HepG2 (cell line): ENCODE data around the gene C11orf86. TPM values are rescaled to one million over a fixed set of nuclear protein-coding genes. Genes with fewer than 3 reads are reported as not detected.
A peak's percentile ranks its signal among the peaks of the same experiment; 100 is the strongest.

Experiments
- ATAC-seq: fragments of 200-7000 bp; cut with Tn5 transposase; 3 replicates; pipeline ENCODE4 v1.9.1; 2020; ENCODE audit warnings: mild to moderate bottlenecking, moderate library complexity
- BruUV-seq: library from RNA; stranded (reverse); fragments of 400-500 nt; replicated peaks from 2 replicates; lab custom pipeline; 2021; lab: Mats Ljungman, UMichigan
- CTCF ChIA-PET: fragments of 300-600 bp; formaldehyde crosslinking; extraction: SDS; loops from one replicate; lab custom pipeline; 2021; ENCODE audit warnings: low total read pairs, inconsistent platforms, low intra/inter-chr PET ratio; lab: Yijun Ruan, JAX
- POLR2A ChIA-PET: fragments of 350-600 bp; sonication (Branson Sonifier 250); formaldehyde crosslinking; loops from one replicate; lab custom pipeline; 2020; ENCODE audit warnings: antibody characterized with exemption, inconsistent platforms; lab: Yijun Ruan, JAX
- DNase-seq: peaks from one replicate; pipeline ENCODE4 v3.0.0-alpha.2; 2015; ENCODE audit warnings: low spot score
- FAIRE-seq: peaks from 3 replicates; lab custom pipeline; 2011; peaks lifted over from hg19 to GRCh38; lab: Jason Lieb, UNC
- H2AFZ ChIP-seq: one replicate; pipeline ENCODE4 v1.6.1; 2011; ENCODE audit warnings: low read length, inconsistent platforms
- H3K27ac ChIP-seq: fragments of 300-600 bp; 3 replicates; pipeline ENCODE4 v1.8.0; 2011; ENCODE audit warnings: mixed run types, mild to moderate bottlenecking, mixed read lengths, low read length, inconsistent platforms; ENCODE audit not compliant: insufficient read depth; ENCODE audit errors: extremely low read length
- H3K27me3 ChIP-seq, 2 experiments: fragments of 200-600 bp in 1 of 2; 2 replicates in 1 of 2; 3 replicates in 1 of 2; pipeline versions ENCODE4 v1.6.0 to v1.8.0; 2011; ENCODE audit warnings: low read length in 2 of 2, mild to moderate bottlenecking in 2 of 2, moderate library complexity in 2 of 2, inconsistent platforms in 1 of 2; ENCODE audit not compliant: insufficient read depth in 2 of 2, control insufficient read depth in 1 of 2
- H3K36me3 ChIP-seq, 2 experiments: fragments of 200-600 bp in 1 of 2; replicated peaks in 1 of 2; 2 replicates in 1 of 2; 3 replicates in 1 of 2; pipeline versions ENCODE4 v1.5.1 to v1.8.0; 2011; ENCODE audit warnings: low read length in 2 of 2, inconsistent platforms in 1 of 2; ENCODE audit not compliant: insufficient read depth in 2 of 2, control insufficient read depth in 1 of 2
- H3K4me1 ChIP-seq: 2 replicates; pipeline ENCODE4 v1.5.1; 2012; ENCODE audit warnings: low read length, inconsistent platforms; ENCODE audit not compliant: insufficient read depth
- H3K4me2 ChIP-seq: 2 replicates; pipeline ENCODE4 v1.6.0; 2011; ENCODE audit warnings: low read depth, low read length, inconsistent platforms
- H3K4me3 ChIP-seq, 3 experiments: fragments of 200-600 bp in 1 of 3; sonication (generic), shearing (Covaris generic) in 1 of 3; replicated peaks in 1 of 3; 2 replicates each; pipeline ENCODE4 v1.5.1; 2011 to 2016; ENCODE audit warnings: low read length in 3 of 3, inconsistent platforms in 2 of 3, low read depth in 2 of 3, mild to moderate bottlenecking in 2 of 3, control low read depth in 1 of 3, mixed read lengths in 1 of 3; ENCODE audit not compliant: insufficient read depth in 1 of 3
- H3K79me2 ChIP-seq: one replicate; pipeline ENCODE4 v1.6.1; 2011; ENCODE audit warnings: low read length, inconsistent platforms; ENCODE audit not compliant: insufficient read depth
- H3K9ac ChIP-seq: 2 replicates; pipeline ENCODE4 v1.6.0; 2011; ENCODE audit warnings: mild to moderate bottlenecking, low read depth, low read length, inconsistent platforms; ENCODE audit not compliant: insufficient read depth
- H3K9me3 ChIP-seq: 2 replicates; pipeline ENCODE4 v1.5.1; 2012; ENCODE audit warnings: mild to moderate bottlenecking, low read length
- H4K20me1 ChIP-seq: 2 replicates; pipeline ENCODE4 v1.6.0; 2011; ENCODE audit warnings: inconsistent platforms, mild to moderate bottlenecking, low read length, moderate library complexity; ENCODE audit not compliant: insufficient read depth
- ATF7 ChIP-seq, 2 experiments: fragments of 450-650 bp in 1 of 2; sonication (generic) in 1 of 2; formaldehyde crosslinking in 1 of 2; IDR thresholded peaks; 2 replicates each; pipeline versions ENCODE4 v1.4.0 to v1.6.1; 2016 to 2020; ENCODE audit warnings: antibody characterized with exemption in 1 of 2, mild to moderate bottlenecking in 1 of 2, missing genetic modification reagents in 1 of 2
- DMAP1 ChIP-seq: IDR thresholded peaks from 2 replicates; pipeline ENCODE4 v1.6.1; 2016
- ELF3 ChIP-seq: IDR thresholded peaks from 2 replicates; pipeline ENCODE4 v1.6.1; 2016; ENCODE audit warnings: missing genetic modification reagents, missing compliant biosample characterization
- ZNF12 ChIP-seq: sonication (generic); formaldehyde crosslinking; IDR thresholded peaks from 2 replicates; pipeline ENCODE4 v1.5.0; 2020; ENCODE audit warnings: missing genetic modification reagents
- ZNF564 ChIP-seq: sonication (generic); formaldehyde crosslinking; IDR thresholded peaks from 2 replicates; pipeline ENCODE4 v1.8.1; 2023; ENCODE audit warnings: mild to moderate bottlenecking, missing genetic modification reagents
- ZSCAN29 ChIP-seq: sonication (generic); formaldehyde crosslinking; conservative IDR thresholded peaks from 2 replicates; pipeline ENCODE4 v1.4.0; 2020; ENCODE audit warnings: mild to moderate bottlenecking, missing genetic modification reagents
- WGBS: methylation state at CpG from one replicate; pipeline ENCODE4 v1.1.6; 2017; ENCODE audit warnings: low lambda C conversion rate; 5-methylcytosine and 5-hydroxymethylcytosine counted together
- in situ Hi-C: cut with HindIII; loops from 2 replicates; pipeline ENCODE4 v1.10.0; 2017; ENCODE audit warnings: low pct_unique_long_range_greater_than_20kb; ENCODE audit not compliant: extremely low pct_ligation_motif_present
- intact Hi-C: fragments of 100-400 bp; cut with micrococcal nuclease; formaldehyde crosslinking; loops from one replicate; pipeline ENCODE4 v1.10.0; 2022; ENCODE audit not compliant: unreplicated experiment
- polyA plus RNA-seq, 8 experiments: library from polyadenylated mRNA; depleted of rRNA in 3 of 8; stranded (reverse) in 7 of 8; unstranded in 1 of 8; fragments of >200 nt; fragmentation: Illumina TruSeq in 4 of 8; extraction: Trizol in 4 of 8; gene quantifications; 2 replicates each; pipeline versions ENCODE4 v1.2.1 to v1.2.3, GENCODE V29; 2011 to 2016; ENCODE audit warnings: low read depth in 4 of 8, missing spikeins in 1 of 8, mixed read lengths in 1 of 8; ENCODE audit not compliant: insufficient read depth in 1 of 8
- total RNA-seq, 5 experiments: library from RNA; depleted of rRNA; stranded (reverse); fragments of >200 nt; fragmentation: Illumina TruSeq; extraction: Trizol; gene quantifications; 2 replicates each; pipeline ENCODE4 v1.2.3, GENCODE V29; 2016; ENCODE audit warnings: low read depth in 1 of 5
- TF ChIP-seq, protein P1 (sequence below): sonication (generic); formaldehyde crosslinking; IDR thresholded peaks from 2 replicates; pipeline ENCODE4 v1.9.0; 2021; ENCODE audit warnings: missing genetic modification reagents, borderline replicate concordance

Gene C11orf86
- total and polyA plus RNA-seq, 2 of the 13 experiments (the other 11 are each of a cell fraction or from before 2014, with no cell fraction given) = 0.11 to 0.18 TPM

- Histone ChIP-seq H3K9ac (0 out of 2 replicates have a peak overlapping the region, but pooled peaks have one; percentile 4), H3K27ac (peak overlapping the region; percentile 64), H3K79me2 (no peaks in the 10 kb centered on the region), H3K9me3 (no peaks in the 10 kb centered on the region), H3K36me3 (no peaks in the 10 kb centered on the region), H2AFZ (no peak overlapping the region), H3K4me3 (peak overlapping the region in 1 of 3 experiments; percentile 56; a peak in 1 of 6 replicates), H3K4me2 (peak overlapping the region; percentile 82), H4K20me1 (no peaks in the 10 kb centered on the region), H3K27me3 (no peaks in the 10 kb centered on the region), H3K4me1 (peaks cover 94% of the 10 kb centered on the region)
- TF ChIP-seq ATF7 (IDR thresholded peaks at IDR 0.05) (no peak), ATF7 (CRISPR knock-in tag; IDR thresholded peaks at IDR 0.05) (0 out of 2 replicates have a peak, but pooled peaks have one; percentile 1), ZNF564 (CRISPR knock-in tag) (peak; percentile 100), ZNF12 (CRISPR knock-in tag) (no peak), DMAP1 (no peak)
- 15% methylated on average over 4 of the region's 4 CpGs for WGBS
- CTCF ChIA-PET = no interaction called here
- BruUV-seq = no TSS peak
- intact Hi-C loops (no loop called here), in situ Hi-C loops (loop anchor here (10.0 kb wide), 1 partner anchor 126 kb away; the partner anchor contains the start of gene RCE1)
- ATAC-seq = no peak
- POLR2A ChIA-PET = interaction anchor here (1.5 to 3.3 kb wide), 6 partner anchors 12 to 128 kb away, joined by 5 to 30 read pairs (median 7); partner anchors contain the start of genes PC and RCE1
- no peak for DNase-seq
- no peak for FAIRE-seq
These were observed 4.7 kb upstream of the C11orf86 start for GRCh38 chr11:66970371-66970806.

GRCh38 chr11:66970807-66971442 lies 4.2 kb upstream of the C11orf86 start:
- Histone ChIP-seq H3K9me3 (no peaks in the 10 kb centered on the region), H3K36me3 (no peaks in the 10 kb centered on the region), H3K9ac (peak overlapping the region; percentile 21; the same call in 1 of the 2 replicates), H4K20me1 (no peaks in the 10 kb centered on the region), H3K27me3 (no peaks in the 10 kb centered on the region), H3K4me2 (peak overlapping the region; percentile 82), H3K27ac (peak overlapping the region; percentile 64), H3K4me1 (peaks cover 94% of the 10 kb centered on the region), H2AFZ (no peak overlapping the region), H3K79me2 (no peaks in the 10 kb centered on the region), H3K4me3 (peak overlapping the region in 1 of 3 experiments; percentile 56; a peak in 2 of 6 replicates)
- DNase-seq = peak; percentile 95
- peak; percentile 98 for FAIRE-seq
- CTCF ChIA-PET = no interaction called here
- intact Hi-C loops (no loop called here), in situ Hi-C loops (loop anchor here (10.0 kb wide), 1 partner anchor 126 kb away; the partner anchor contains the start of gene RCE1)
- BruUV-seq = no TSS peak
- POLR2A ChIA-PET = interaction anchor here (0.5 to 3.3 kb wide), 9 partner anchors 9 to 129 kb away, joined by 3 to 30 read pairs (median 6); partner anchors contain the start of genes PC and RCE1
- WGBS = 2% methylated on average over 4 of the region's 5 CpGs
- ATAC-seq = peak; percentile 84
- 0 out of 2 replicates have a peak, but pooled peaks have one; percentile 52 for TF ChIP-seq ZSCAN29 (CRISPR knock-in tag)
- TF ChIP-seq, protein P1, sequence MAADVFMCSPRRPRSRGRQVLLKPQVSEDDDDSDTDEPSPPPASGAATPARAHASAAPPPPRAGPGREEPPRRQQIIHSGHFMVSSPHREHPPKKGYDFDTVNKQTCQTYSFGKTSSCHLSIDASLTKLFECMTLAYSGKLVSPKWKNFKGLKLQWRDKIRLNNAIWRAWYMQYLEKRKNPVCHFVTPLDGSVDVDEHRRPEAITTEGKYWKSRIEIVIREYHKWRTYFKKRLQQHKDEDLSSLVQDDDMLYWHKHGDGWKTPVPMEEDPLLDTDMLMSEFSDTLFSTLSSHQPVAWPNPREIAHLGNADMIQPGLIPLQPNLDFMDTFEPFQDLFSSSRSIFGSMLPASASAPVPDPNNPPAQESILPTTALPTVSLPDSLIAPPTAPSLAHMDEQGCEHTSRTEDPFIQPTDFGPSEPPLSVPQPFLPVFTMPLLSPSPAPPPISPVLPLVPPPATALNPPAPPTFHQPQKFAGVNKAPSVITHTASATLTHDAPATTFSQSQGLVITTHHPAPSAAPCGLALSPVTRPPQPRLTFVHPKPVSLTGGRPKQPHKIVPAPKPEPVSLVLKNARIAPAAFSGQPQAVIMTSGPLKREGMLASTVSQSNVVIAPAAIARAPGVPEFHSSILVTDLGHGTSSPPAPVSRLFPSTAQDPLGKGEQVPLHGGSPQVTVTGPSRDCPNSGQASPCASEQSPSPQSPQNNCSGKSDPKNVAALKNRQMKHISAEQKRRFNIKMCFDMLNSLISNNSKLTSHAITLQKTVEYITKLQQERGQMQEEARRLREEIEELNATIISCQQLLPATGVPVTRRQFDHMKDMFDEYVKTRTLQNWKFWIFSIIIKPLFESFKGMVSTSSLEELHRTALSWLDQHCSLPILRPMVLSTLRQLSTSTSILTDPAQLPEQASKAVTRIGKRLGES (CRISPR knock-in tag) = no peak
- peak; percentile 85 for TF ChIP-seq ELF3 (CRISPR knock-in tag)
